ENCODE data around the gene VPS4A.

DNA sequence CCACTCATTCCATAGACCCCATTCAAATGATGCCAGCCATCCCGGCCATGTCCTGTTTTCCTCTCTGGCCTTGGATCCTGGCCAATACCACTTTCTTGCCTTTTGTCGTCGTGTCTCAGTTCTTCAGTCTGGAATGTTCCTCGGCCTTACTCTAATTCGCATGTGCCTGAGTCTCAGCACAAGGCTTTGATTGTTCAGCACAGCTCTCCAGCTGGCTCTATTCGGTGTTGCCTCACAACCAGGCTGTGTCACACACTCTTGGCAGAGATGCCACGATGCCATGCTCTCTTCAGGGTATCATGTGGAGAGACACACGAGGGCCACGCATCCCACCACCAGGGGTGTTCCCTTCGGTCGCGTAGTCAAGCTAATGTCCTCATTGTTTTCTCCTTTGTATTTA lies 1.8 kb upstream of the VPS4A start:
- TF ChIP-seq, protein P1, sequence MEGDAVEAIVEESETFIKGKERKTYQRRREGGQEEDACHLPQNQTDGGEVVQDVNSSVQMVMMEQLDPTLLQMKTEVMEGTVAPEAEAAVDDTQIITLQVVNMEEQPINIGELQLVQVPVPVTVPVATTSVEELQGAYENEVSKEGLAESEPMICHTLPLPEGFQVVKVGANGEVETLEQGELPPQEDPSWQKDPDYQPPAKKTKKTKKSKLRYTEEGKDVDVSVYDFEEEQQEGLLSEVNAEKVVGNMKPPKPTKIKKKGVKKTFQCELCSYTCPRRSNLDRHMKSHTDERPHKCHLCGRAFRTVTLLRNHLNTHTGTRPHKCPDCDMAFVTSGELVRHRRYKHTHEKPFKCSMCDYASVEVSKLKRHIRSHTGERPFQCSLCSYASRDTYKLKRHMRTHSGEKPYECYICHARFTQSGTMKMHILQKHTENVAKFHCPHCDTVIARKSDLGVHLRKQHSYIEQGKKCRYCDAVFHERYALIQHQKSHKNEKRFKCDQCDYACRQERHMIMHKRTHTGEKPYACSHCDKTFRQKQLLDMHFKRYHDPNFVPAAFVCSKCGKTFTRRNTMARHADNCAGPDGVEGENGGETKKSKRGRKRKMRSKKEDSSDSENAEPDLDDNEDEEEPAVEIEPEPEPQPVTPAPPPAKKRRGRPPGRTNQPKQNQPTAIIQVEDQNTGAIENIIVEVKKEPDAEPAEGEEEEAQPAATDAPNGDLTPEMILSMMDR (optimal IDR thresholded peaks at IDR 0.05 in 1 of 3, IDR thresholded peaks at IDR 0.05 in 1 of 3, conservative IDR thresholded peaks at IDR 0.05 in 1 of 3; ENCODE audit: extremely low read depth in 1 of 3, insufficient read depth in 2 of 3, low read length in 3 of 3), result no peak
- TF ChIP-seq EZH2 (IDR thresholded peaks at IDR 0.05; ENCODE audit: low read length), result no peak
